ENCODE measurements around the gene NTRK3.

The NTRK3 gene

GRCh38 chr15:87952736-87953287, 303.7 kb downstream of the NTRK3 start:
- Histone ChIP-seq H3K36me3 (ENCODE audit: low read depth) (no peaks in the 10 kb centered on the region), H3K27ac (ENCODE audit: poor library complexity, severe bottlenecking) (no peak overlapping the region), H3K4me3 (ENCODE audit: severe bottlenecking) (no peak overlapping the region), H3K27me3 (ENCODE audit: insufficient read depth, poor library complexity, severe bottlenecking) (no peaks in the 10 kb centered on the region), H3K4me1 (ENCODE audit: insufficient read depth, poor library complexity, severe bottlenecking) (no peaks in the 10 kb centered on the region), H3K9me3 (ENCODE audit: severe bottlenecking) (no peaks in the 10 kb centered on the region)
- TF ChIP-seq CTCF (IDR thresholded peaks at IDR 0.05; ENCODE audit: poor library complexity, severe bottlenecking): no peak
- no peak for DNase-seq (ENCODE audit: low spot score)
- ATAC-seq (ENCODE audit: low read depth): no peak

GRCh38 chr15:87949575-87950223, 306.8 kb downstream of the NTRK3 start:
- TF ChIP-seq CTCF (IDR thresholded peaks at IDR 0.05; ENCODE audit: poor library complexity, severe bottlenecking): no peak
- no peak overlapping the region for H3K27ac ChIP-seq (ENCODE audit: poor library complexity, severe bottlenecking)
- no peaks in the 10 kb centered on the region for H3K9me3 ChIP-seq (ENCODE audit: severe bottlenecking)
- no peaks in the 10 kb centered on the region for H3K4me1 ChIP-seq (ENCODE audit: insufficient read depth, poor library complexity, severe bottlenecking)
- H3K4me3 ChIP-seq (ENCODE audit: severe bottlenecking): no peak overlapping the region
- no peaks in the 10 kb centered on the region for H3K36me3 ChIP-seq (ENCODE audit: low read depth)
- no peak for DNase-seq (ENCODE audit: low spot score)
- ATAC-seq (ENCODE audit: low read depth): no peak
- peaks cover 6% of the 10 kb centered on the region for H3K27me3 ChIP-seq (ENCODE audit: insufficient read depth, poor library complexity, severe bottlenecking)

GRCh38 chr15:87949151-87949574, 307.4 kb downstream of the NTRK3 start:
- TF ChIP-seq CTCF (IDR thresholded peaks at IDR 0.05; ENCODE audit: poor library complexity, severe bottlenecking): no peak
- no peak overlapping the region for H3K4me3 ChIP-seq (ENCODE audit: severe bottlenecking)
- peaks cover 6% of the 10 kb centered on the region for H3K27me3 ChIP-seq (ENCODE audit: insufficient read depth, poor library complexity, severe bottlenecking)
- DNase-seq (ENCODE audit: low spot score) (no peak), ATAC-seq (ENCODE audit: low read depth) (no peak)
- no peaks in the 10 kb centered on the region for H3K4me1 ChIP-seq (ENCODE audit: insufficient read depth, poor library complexity, severe bottlenecking)
- H3K27ac ChIP-seq (ENCODE audit: poor library complexity, severe bottlenecking): no peak overlapping the region
- H3K36me3 ChIP-seq (ENCODE audit: low read depth): no peaks in the 10 kb centered on the region
- no peaks in the 10 kb centered on the region for H3K9me3 ChIP-seq (ENCODE audit: severe bottlenecking)

GRCh38 chr15:87947560-87947959, 309.0 kb downstream of the NTRK3 start:
- H3K27ac ChIP-seq (ENCODE audit: poor library complexity, severe bottlenecking): no peak overlapping the region
- H3K36me3 ChIP-seq (ENCODE audit: low read depth): no peaks in the 10 kb centered on the region
- no peaks in the 10 kb centered on the region for H3K9me3 ChIP-seq (ENCODE audit: severe bottlenecking)
- no peak overlapping the region for H3K4me3 ChIP-seq (ENCODE audit: severe bottlenecking)
- peaks cover 6% of the 10 kb centered on the region for H3K27me3 ChIP-seq (ENCODE audit: insufficient read depth, poor library complexity, severe bottlenecking)
- DNase-seq (ENCODE audit: low spot score) (no peak), ATAC-seq (ENCODE audit: low read depth) (no peak)
- TF ChIP-seq CTCF (IDR thresholded peaks at IDR 0.05; ENCODE audit: poor library complexity, severe bottlenecking): no peak
- no peaks in the 10 kb centered on the region for H3K4me1 ChIP-seq (ENCODE audit: insufficient read depth, poor library complexity, severe bottlenecking)

GRCh38 chr15:87945246-87945645, 311.3 kb downstream of the NTRK3 start:
- Histone ChIP-seq H3K4me3 (ENCODE audit: severe bottlenecking) (no peak overlapping the region), H3K36me3 (ENCODE audit: low read depth) (no peaks in the 10 kb centered on the region), H3K4me1 (ENCODE audit: insufficient read depth, poor library complexity, severe bottlenecking) (no peaks in the 10 kb centered on the region), H3K9me3 (ENCODE audit: severe bottlenecking) (no peaks in the 10 kb centered on the region), H3K27ac (ENCODE audit: poor library complexity, severe bottlenecking) (no peak overlapping the region), H3K27me3 (ENCODE audit: insufficient read depth, poor library complexity, severe bottlenecking) (peaks cover 10% of the 10 kb centered on the region)
- DNase-seq (ENCODE audit: low spot score) (no peak), ATAC-seq (ENCODE audit: low read depth) (no peak)
- TF ChIP-seq CTCF (IDR thresholded peaks at IDR 0.05; ENCODE audit: poor library complexity, severe bottlenecking): no peak

All from RWPE2 (cell line).